ENCODE results near the gene CACNA1C.

The CACNA1C gene

GRCh38 chr12:2035431-2036055 lies 17.2 kb upstream of the CACNA1C start:
- no peak for DNase-seq (ENCODE audit: low read depth)

GRCh38 chr12:2039034-2039433 lies 13.8 kb upstream of the CACNA1C start:
- DNase-seq (ENCODE audit: low read depth) = no peak

GRCh38 chr12:2043054-2043453 lies 9.7 kb upstream of the CACNA1C start:
- no peak for DNase-seq (ENCODE audit: low read depth)

- DNase-seq (ENCODE audit: low read depth) = no peak
Observed at GRCh38 chr12:2044165-2044564, 8.6 kb upstream of the CACNA1C start.

GRCh38 chr12:2046957-2047356 lies 5.8 kb upstream of the CACNA1C start:
- no peak for DNase-seq (ENCODE audit: low read depth)

- DNase-seq (ENCODE audit: low read depth) = no peak
Observed at GRCh38 chr12:2047752-2048151, 5.0 kb upstream of the CACNA1C start.

GRCh38 chr12:2049604-2050540 lies 2.9 kb upstream of the CACNA1C start:
- DNase-seq (ENCODE audit: low read depth) = no peak

GRCh38 chr12:2051700-2052621 lies 826 bp upstream of the CACNA1C start:
- no peak for DNase-seq (ENCODE audit: low read depth)

GRCh38 chr12:2053691-2054090 lies 904 bp downstream of the CACNA1C start:
- DNase-seq (ENCODE audit: low read depth) = no peak

GRCh38 chr12:2054091-2055018 lies 1.6 kb downstream of the CACNA1C start:
- DNase-seq (ENCODE audit: low read depth) = no peak

GRCh38 chr12:2057041-2057794 lies 4.4 kb downstream of the CACNA1C start:
- DNase-seq (ENCODE audit: low read depth) = peak; percentile 20

GRCh38 chr12:2057795-2058408 lies 5.1 kb downstream of the CACNA1C start:
- DNase-seq (ENCODE audit: low read depth) = no peak

GRCh38 chr12:2058837-2059236 lies 6.0 kb downstream of the CACNA1C start:
- no peak for DNase-seq (ENCODE audit: low read depth)

- no peak for DNase-seq (ENCODE audit: low read depth)
Observed at GRCh38 chr12:2061402-2061801, 8.6 kb downstream of the CACNA1C start.

- DNase-seq (ENCODE audit: low read depth) = no peak
Observed at GRCh38 chr12:2064071-2064507, 11.3 kb downstream of the CACNA1C start.

- DNase-seq (ENCODE audit: low read depth) = no peak
Observed at GRCh38 chr12:2068653-2069052, 15.9 kb downstream of the CACNA1C start.

- DNase-seq (ENCODE audit: low read depth) = no peak
Observed at GRCh38 chr12:2070440-2071045, 17.8 kb downstream of the CACNA1C start.

- DNase-seq (ENCODE audit: low read depth) = no peak
Observed at GRCh38 chr12:2074792-2075191, 22.0 kb downstream of the CACNA1C start.

- DNase-seq (ENCODE audit: low read depth) = no peak
Observed at GRCh38 chr12:2075508-2076195, 22.9 kb downstream of the CACNA1C start.
